ENCODE data around the gene NOX4. TPM values are rescaled to one million over a fixed set of nuclear protein-coding genes. Genes with fewer than 3 reads are reported as not detected.

NOX4 gene
- total and polyA plus RNA-seq, 10 of the 15 experiments (the other 5 are each of a cell fraction or from before 2014, with no cell fraction given): not detected

DNA sequence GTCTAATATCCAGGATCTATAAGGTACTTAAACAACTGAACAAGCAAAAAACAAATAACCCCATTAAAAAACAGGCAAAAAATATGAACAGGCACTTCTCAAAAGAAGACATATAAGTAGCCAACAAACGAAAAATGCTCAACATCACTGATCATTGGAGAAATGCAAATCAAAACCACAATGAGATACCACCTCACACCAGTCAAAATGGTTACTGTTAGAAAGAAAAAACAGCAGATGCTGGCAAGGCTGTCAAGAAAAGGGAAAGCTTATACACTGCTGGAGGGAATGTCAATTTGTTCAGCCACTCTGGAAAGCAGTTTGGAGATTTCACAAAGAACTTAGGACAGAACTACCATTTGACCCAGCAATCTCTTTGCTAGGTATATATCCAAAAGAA lies 30.6 kb upstream of the NOX4 start (continued):
- TF ChIP-seq, protein P1, sequence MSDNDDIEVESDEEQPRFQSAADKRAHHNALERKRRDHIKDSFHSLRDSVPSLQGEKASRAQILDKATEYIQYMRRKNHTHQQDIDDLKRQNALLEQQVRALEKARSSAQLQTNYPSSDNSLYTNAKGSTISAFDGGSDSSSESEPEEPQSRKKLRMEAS (IDR thresholded peaks at IDR 0.05; ENCODE audit: low read depth, low read length): no peak
- TF ChIP-seq, protein P2, sequence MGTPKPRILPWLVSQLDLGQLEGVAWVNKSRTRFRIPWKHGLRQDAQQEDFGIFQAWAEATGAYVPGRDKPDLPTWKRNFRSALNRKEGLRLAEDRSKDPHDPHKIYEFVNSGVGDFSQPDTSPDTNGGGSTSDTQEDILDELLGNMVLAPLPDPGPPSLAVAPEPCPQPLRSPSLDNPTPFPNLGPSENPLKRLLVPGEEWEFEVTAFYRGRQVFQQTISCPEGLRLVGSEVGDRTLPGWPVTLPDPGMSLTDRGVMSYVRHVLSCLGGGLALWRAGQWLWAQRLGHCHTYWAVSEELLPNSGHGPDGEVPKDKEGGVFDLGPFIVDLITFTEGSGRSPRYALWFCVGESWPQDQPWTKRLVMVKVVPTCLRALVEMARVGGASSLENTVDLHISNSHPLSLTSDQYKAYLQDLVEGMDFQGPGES (IDR thresholded peaks at IDR 0.05): no peak
- TF ChIP-seq SMC3 (IDR thresholded peaks at IDR 0.05; ENCODE audit: borderline replicate concordance, low read length) (no peak), STAT3 (IDR thresholded peaks at IDR 0.05; ENCODE audit: low read depth, low read length) (no peak), HCFC1 (IDR thresholded peaks at IDR 0.05; ENCODE audit: low read length) (no peak), KAT2A (conservative IDR thresholded peaks at IDR 0.05; ENCODE audit: control insufficient read depth, low read depth, low read length) (no peak)
- TF ChIP-seq, protein P3, sequence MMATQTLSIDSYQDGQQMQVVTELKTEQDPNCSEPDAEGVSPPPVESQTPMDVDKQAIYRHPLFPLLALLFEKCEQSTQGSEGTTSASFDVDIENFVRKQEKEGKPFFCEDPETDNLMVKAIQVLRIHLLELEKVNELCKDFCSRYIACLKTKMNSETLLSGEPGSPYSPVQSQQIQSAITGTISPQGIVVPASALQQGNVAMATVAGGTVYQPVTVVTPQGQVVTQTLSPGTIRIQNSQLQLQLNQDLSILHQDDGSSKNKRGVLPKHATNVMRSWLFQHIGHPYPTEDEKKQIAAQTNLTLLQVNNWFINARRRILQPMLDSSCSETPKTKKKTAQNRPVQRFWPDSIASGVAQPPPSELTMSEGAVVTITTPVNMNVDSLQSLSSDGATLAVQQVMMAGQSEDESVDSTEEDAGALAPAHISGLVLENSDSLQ (IDR thresholded peaks at IDR 0.05): no peak
- TF ChIP-seq, protein P4, sequence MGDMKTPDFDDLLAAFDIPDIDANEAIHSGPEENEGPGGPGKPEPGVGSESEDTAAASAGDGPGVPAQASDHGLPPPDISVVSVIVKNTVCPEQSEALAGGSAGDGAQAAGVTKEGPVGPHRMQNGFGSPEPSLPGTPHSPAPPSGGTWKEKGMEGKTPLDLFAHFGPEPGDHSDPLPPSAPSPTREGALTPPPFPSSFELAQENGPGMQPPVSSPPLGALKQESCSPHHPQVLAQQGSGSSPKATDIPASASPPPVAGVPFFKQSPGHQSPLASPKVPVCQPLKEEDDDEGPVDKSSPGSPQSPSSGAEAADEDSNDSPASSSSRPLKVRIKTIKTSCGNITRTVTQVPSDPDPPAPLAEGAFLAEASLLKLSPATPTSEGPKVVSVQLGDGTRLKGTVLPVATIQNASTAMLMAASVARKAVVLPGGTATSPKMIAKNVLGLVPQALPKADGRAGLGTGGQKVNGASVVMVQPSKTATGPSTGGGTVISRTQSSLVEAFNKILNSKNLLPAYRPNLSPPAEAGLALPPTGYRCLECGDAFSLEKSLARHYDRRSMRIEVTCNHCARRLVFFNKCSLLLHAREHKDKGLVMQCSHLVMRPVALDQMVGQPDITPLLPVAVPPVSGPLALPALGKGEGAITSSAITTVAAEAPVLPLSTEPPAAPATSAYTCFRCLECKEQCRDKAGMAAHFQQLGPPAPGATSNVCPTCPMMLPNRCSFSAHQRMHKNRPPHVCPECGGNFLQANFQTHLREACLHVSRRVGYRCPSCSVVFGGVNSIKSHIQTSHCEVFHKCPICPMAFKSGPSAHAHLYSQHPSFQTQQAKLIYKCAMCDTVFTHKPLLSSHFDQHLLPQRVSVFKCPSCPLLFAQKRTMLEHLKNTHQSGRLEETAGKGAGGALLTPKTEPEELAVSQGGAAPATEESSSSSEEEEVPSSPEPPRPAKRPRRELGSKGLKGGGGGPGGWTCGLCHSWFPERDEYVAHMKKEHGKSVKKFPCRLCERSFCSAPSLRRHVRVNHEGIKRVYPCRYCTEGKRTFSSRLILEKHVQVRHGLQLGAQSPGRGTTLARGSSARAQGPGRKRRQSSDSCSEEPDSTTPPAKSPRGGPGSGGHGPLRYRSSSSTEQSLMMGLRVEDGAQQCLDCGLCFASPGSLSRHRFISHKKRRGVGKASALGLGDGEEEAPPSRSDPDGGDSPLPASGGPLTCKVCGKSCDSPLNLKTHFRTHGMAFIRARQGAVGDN (IDR thresholded peaks at IDR 0.05): no peak

Data from GM12878 (cell line).